Measurements from ENCODE around the gene LGALS7B. TPM values are rescaled to one million over a fixed set of nuclear protein-coding genes. Genes with fewer than 3 reads are reported as not detected.
"Not testable (repeated sequence)": the region's sequence is repeated elsewhere in the genome, so short reads cannot be mapped to it uniquely, and the experiment has no call there.

The LGALS7B gene
- total RNA-seq, 2 donors from 2014 or later = 1.8 TPM; not detected in 1

GRCh38 chr19:38815059-38816001 is 26.3 kb downstream of the LGALS7B start:
- Histone ChIP-seq H3K9me3 (no peaks in the 10 kb centered on the region), H3K27ac (no peak overlapping the region), H3K4me3 (no peak overlapping the region), H3K36me3 (peaks cover 39% of the 10 kb centered on the region), H3K27me3 (no peaks in the 10 kb centered on the region), H3K4me1 (peaks cover 0 to 10% of the 10 kb centered on the region in 2 donors)
- TF ChIP-seq, protein P1, sequence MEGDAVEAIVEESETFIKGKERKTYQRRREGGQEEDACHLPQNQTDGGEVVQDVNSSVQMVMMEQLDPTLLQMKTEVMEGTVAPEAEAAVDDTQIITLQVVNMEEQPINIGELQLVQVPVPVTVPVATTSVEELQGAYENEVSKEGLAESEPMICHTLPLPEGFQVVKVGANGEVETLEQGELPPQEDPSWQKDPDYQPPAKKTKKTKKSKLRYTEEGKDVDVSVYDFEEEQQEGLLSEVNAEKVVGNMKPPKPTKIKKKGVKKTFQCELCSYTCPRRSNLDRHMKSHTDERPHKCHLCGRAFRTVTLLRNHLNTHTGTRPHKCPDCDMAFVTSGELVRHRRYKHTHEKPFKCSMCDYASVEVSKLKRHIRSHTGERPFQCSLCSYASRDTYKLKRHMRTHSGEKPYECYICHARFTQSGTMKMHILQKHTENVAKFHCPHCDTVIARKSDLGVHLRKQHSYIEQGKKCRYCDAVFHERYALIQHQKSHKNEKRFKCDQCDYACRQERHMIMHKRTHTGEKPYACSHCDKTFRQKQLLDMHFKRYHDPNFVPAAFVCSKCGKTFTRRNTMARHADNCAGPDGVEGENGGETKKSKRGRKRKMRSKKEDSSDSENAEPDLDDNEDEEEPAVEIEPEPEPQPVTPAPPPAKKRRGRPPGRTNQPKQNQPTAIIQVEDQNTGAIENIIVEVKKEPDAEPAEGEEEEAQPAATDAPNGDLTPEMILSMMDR (IDR thresholded peaks at IDR 0.05) = no peak
- no peak for DNase-seq (ENCODE audit: low spot score)

- Histone ChIP-seq H3K4me1 (peaks cover 0 to 16% of the 10 kb centered on the region in 2 donors), H3K36me3 (peaks cover 39% of the 10 kb centered on the region), H3K27ac (no peak overlapping the region), H3K9me3 (no peaks in the 10 kb centered on the region), H3K4me3 (no peak overlapping the region), H3K27me3 (no peaks in the 10 kb centered on the region)
- no peak for DNase-seq (ENCODE audit: low spot score)
- TF ChIP-seq, protein P1 (IDR thresholded peaks at IDR 0.05) = no peak
Observed at GRCh38 chr19:38816131-38816750, 27.2 kb downstream of the LGALS7B start.

GRCh38 chr19:38817081-38817480 is 28.1 kb downstream of the LGALS7B start:
- Histone ChIP-seq H3K36me3 (peaks cover 44% of the 10 kb centered on the region), H3K9me3 (no peaks in the 10 kb centered on the region)
- TF ChIP-seq, protein P1 (IDR thresholded peaks at IDR 0.05) = no peak

DNA sequence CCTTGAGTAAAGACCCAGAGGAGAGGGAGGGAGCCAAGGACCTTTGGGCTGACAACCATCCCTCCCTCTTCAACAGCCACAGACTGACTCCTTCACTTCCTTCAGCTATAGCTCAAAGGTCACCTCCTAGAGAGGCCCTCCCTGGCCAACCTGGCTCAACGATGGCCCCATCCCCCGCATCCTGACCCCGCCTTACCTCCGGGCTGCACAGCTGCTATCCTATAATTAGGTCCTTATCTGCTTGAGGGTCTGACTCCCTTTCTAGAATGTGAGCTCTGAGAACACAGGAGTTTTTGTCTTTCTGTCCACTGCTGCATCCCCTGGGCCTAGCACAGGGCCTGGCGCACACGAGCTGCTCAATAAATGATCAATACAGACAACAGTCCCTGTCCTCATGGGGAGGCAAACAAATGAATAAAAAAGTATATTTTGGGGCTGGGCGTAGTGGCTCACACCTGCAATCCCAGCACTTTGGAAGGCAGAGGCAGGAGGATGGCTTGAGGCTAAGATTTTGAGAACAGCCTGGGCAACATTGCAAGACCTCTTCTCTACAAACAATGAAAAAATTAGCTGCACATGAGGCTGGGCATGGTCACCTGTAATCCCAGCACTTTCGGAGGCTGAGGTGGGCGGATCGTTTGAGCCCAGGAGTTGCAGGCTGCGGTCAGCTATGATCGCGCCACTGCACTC is 30.4 kb downstream of the LGALS7B start:
- Histone ChIP-seq H3K9me3 (no peaks in the 10 kb centered on the region), H3K27ac (peak overlapping the region in 1 of 2 donors; percentile 61), H3K27me3 (no peaks in the 10 kb centered on the region), H3K4me1 (peaks cover 0 to 16% of the 10 kb centered on the region in 2 donors), H3K36me3 (peaks cover 67% of the 10 kb centered on the region), H3K4me3 (no peak overlapping the region)
- TF ChIP-seq, protein P1 (IDR thresholded peaks at IDR 0.05) = no peak
- no peak for DNase-seq (ENCODE audit: low spot score)

More at GRCh38 chr19:38817081-38817480, 28.1 kb downstream of the LGALS7B start:
- H3K27ac ChIP-seq = no peak overlapping the region
- no peaks in the 10 kb centered on the region for H3K27me3 ChIP-seq
- H3K4me1 ChIP-seq = peaks cover 0 to 16% of the 10 kb centered on the region in 2 donors
- DNase-seq (ENCODE audit: low spot score) = no peak
- no peak overlapping the region for H3K4me3 ChIP-seq

- H3K4me3 ChIP-seq; H3K9me3 ChIP-seq; DNase-seq (ENCODE audit: low spot score); H3K27ac ChIP-seq; H3K27me3 ChIP-seq: not testable (repeated sequence)
- Histone ChIP-seq H3K36me3 (peaks cover 54% of the 10 kb centered on the region), H3K4me1 (peaks cover 0 to 23% of the 10 kb centered on the region in 2 donors)
Observed at GRCh38 chr19:38821230-38821825, 32.3 kb downstream of the LGALS7B start.

DNA sequence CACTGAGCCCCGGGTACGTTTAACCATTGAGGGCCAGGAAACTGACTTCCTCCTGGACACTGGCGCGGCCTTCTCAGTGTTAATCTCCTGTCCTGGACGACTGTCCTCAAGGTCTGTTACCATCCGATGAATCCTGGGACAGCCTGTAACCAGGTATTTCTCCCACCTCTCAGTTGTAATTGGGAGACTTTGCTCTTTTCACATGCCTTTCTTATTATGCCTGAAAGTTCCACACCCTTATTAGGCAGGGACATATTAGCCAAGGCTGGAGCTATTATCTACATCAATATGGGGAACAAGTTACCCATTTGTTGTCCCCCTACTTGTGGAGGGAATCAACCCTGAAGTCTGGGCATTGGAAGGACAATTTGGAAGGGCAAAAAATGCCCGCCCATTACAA is 36.9 kb downstream of the LGALS7B start:
- not testable (repeated sequence) for H3K27me3 ChIP-seq; DNase-seq (ENCODE audit: low spot score); H3K9me3 ChIP-seq; H3K4me3 ChIP-seq
- H3K27ac ChIP-seq = peak overlapping the region in 1 of 2 donors; percentile 43
- H3K4me1 ChIP-seq = peaks cover 0 to 33% of the 10 kb centered on the region in 2 donors
- H3K36me3 ChIP-seq = peaks cover 76% of the 10 kb centered on the region
